ENCODE results near the gene ACACA.

DNA sequence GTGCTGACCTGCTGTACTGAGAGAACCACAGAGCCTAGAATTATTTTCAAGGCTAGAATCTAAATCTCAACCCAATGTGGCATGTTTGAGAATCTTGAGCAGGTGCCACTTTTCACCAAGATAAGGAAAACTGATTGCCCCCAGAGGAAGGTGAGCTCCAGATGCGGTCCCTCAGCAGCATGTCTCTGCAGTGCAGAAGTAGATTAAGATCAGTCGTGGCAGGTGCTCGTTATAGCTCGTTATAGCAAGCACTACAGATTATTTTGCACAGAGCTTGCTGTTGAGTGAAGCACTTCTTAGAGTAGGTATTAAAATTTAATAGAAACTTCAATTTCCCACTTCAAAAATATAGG lies 281.8 kb downstream of the ACACA start:
- TF ChIP-seq, protein P1, sequence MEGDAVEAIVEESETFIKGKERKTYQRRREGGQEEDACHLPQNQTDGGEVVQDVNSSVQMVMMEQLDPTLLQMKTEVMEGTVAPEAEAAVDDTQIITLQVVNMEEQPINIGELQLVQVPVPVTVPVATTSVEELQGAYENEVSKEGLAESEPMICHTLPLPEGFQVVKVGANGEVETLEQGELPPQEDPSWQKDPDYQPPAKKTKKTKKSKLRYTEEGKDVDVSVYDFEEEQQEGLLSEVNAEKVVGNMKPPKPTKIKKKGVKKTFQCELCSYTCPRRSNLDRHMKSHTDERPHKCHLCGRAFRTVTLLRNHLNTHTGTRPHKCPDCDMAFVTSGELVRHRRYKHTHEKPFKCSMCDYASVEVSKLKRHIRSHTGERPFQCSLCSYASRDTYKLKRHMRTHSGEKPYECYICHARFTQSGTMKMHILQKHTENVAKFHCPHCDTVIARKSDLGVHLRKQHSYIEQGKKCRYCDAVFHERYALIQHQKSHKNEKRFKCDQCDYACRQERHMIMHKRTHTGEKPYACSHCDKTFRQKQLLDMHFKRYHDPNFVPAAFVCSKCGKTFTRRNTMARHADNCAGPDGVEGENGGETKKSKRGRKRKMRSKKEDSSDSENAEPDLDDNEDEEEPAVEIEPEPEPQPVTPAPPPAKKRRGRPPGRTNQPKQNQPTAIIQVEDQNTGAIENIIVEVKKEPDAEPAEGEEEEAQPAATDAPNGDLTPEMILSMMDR (IDR thresholded peaks at IDR 0.05): no peak
- TF ChIP-seq POLR2A (IDR thresholded peaks at IDR 0.05): no peak

All from uterus (tissue), 2 donors.